Left ventricle myocardium inferior (tissue), 1 donor: ENCODE measurements around the gene CHFR. TPM values are rescaled to one million over a fixed set of nuclear protein-coding genes. Genes with fewer than 3 reads are reported as not detected.
"Not testable (repeated sequence)": the region's sequence is repeated elsewhere in the genome, so short reads cannot be mapped to it uniquely, and the experiment has no call there.

Experiments
- DNase-seq: peaks from one replicate; pipeline ENCODE4 v3.0.0-alpha.2; 2020
- H3K27ac ChIP-seq: fragments of 200-600 bp; replicated peaks from 2 replicates; pipeline ENCODE4 v1.8.0; 2021
- H3K27me3 ChIP-seq: fragments of 200-600 bp; 2 replicates; pipeline ENCODE4 v1.8.0; 2021; ENCODE audit warnings: low read depth
- H3K36me3 ChIP-seq: fragments of 200-600 bp; 2 replicates; pipeline ENCODE4 v1.8.0; 2021
- H3K4me1 ChIP-seq: fragments of 200-600 bp; 2 replicates; pipeline ENCODE4 v1.8.0; 2021
- H3K4me3 ChIP-seq: fragments of 200-600 bp; 2 replicates; pipeline ENCODE4 v1.8.0; 2021; ENCODE audit warnings: mild to moderate bottlenecking, moderate library complexity
- H3K9me3 ChIP-seq: fragments of 200-600 bp; replicated peaks from 2 replicates; pipeline ENCODE4 v1.8.0; 2021
- intact Hi-C: fragments of 100-400 bp; cut with micrococcal nuclease; formaldehyde crosslinking; loops from one replicate; pipeline ENCODE4 v1.11.0; 2022
- long read RNA-seq: library from polyadenylated mRNA; unstranded; transcript quantifications from one replicate; pipeline ENCODE4 v2.0.0, GENCODE V29; 2021
- total RNA-seq: library from RNA; stranded (reverse); fragmentation: NEBNext Ultra II Directional; extraction: Animal tissue kit (Norgen Biotek cat#: 25700); gene quantifications from one replicate; pipeline ENCODE4 v1.2.1, GENCODE V29; 2021
- TF ChIP-seq, protein P1 (sequence below): fragments of 200-600 bp; IDR thresholded peaks from 2 replicates; pipeline ENCODE4 v1.8.0; 2021; ENCODE audit warnings: antibody characterized with exemption, mild to moderate bottlenecking, borderline replicate concordance
- donor health status: DM: no; HTN: yes; CAD: no; lungs with severe emphysema.

Gene CHFR
- total RNA-seq, result 14.4 TPM
- long read RNA-seq, transcript CHFR-205 (18 exons, 3,250 nt), result major isoform, 6 of 49 reads
- long read RNA-seq, partial matches to known transcripts, result 9 of 49 reads
- long read RNA-seq, other reads (novel, unspliced or antisense), result 33 of 49 reads

DNA sequence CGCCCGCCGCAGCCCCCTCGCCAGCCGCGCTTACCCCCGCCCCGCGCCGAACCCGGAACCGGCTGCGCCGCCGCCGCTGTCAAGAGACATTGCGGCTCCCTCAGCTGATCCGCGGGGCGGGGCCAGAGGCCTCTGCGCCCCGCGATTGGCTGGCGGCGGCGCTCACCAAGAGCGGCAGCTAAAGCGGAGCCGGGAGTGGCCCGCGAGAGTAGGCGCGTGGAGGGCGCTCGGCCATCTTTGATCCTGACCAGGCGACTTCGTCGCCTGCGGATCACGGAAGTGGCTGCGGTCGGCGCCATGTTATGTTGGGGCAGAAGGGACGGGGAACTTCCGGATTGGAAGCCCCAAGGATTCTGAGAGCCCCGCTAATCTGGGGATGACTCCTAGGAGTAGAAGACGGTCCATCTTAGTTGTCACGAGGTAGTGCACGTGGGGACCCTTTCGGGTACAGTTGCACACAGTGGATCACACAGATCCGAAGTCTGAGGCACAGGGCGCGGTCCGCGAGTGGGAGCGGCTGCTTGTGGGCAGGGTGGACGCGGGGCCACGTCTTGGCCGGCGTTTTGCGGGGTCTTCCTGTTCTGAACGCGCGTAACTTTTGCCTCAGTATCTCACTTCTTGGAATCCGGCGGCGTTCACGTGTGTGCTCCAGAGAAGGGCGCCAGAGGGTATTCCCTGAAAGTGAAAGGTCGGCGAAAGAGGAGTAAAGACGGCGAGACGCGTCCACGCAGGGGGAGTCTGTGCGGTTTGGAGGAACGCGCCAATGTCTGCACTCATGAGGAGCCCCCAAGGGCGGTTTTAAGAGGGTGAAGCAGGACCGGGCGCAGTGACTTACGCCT is at the start of gene CHFR:
CHFR (minus strand) TSS at position 93 of the 839 bp plus-strand sequence. CDS start 277 bp downstream, outside the sequence.
- TF ChIP-seq, protein P1, sequence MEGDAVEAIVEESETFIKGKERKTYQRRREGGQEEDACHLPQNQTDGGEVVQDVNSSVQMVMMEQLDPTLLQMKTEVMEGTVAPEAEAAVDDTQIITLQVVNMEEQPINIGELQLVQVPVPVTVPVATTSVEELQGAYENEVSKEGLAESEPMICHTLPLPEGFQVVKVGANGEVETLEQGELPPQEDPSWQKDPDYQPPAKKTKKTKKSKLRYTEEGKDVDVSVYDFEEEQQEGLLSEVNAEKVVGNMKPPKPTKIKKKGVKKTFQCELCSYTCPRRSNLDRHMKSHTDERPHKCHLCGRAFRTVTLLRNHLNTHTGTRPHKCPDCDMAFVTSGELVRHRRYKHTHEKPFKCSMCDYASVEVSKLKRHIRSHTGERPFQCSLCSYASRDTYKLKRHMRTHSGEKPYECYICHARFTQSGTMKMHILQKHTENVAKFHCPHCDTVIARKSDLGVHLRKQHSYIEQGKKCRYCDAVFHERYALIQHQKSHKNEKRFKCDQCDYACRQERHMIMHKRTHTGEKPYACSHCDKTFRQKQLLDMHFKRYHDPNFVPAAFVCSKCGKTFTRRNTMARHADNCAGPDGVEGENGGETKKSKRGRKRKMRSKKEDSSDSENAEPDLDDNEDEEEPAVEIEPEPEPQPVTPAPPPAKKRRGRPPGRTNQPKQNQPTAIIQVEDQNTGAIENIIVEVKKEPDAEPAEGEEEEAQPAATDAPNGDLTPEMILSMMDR, result no peak
- H3K4me1 ChIP-seq, result peaks cover 18% of the 10 kb centered on the region
- peak within 1 kb of the TSS; percentile 99 for H3K27ac ChIP-seq
- no peaks in the 10 kb centered on the region for H3K9me3 ChIP-seq
- intact Hi-C loops, result no loop called here
- H3K36me3 ChIP-seq, result peaks cover 22% of the 10 kb centered on the region
- peak within 1 kb of the TSS; percentile 91 for H3K4me3 ChIP-seq
- peak; percentile 97 for DNase-seq
- no peaks in the 10 kb centered on the region for H3K27me3 ChIP-seq

- DNase-seq, H3K27me3 ChIP-seq, H3K4me1 ChIP-seq, H3K27ac ChIP-seq, intact Hi-C loops, H3K4me3 ChIP-seq: not testable (repeated sequence)
- H3K36me3 ChIP-seq, result peaks cover 60% of the 10 kb centered on the region
- peaks cover 89% of the 10 kb centered on the region for H3K9me3 ChIP-seq
Observed at GRCh38 chr12:132936921-132937320, 49.5 kb upstream of the CHFR start.

DNA sequence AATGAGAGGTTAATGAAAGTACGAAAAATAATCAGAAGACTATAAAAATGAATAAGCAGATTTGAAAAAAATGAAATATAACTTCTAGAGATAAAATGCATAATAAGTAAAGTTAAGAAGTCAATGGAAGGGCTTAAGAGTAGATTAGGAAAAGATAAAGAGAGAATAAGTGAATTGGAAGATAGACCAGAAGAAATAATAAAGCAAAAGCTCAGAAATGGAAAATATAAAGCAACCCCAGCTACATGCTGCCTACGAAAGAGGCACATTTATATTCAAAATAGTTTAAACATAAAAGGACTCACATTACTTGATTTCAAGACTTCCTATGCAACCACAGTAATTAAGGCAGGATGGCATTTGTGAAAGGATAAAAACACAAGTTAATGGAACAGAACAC is 48.8 kb upstream of the CHFR start:
- no peak for DNase-seq
- no peak overlapping the region for H3K4me3 ChIP-seq
- intact Hi-C loops, result no loop called here
- peaks cover 60% of the 10 kb centered on the region for H3K36me3 ChIP-seq
- TF ChIP-seq, protein P1, result no peak
- H3K27ac ChIP-seq, result no peak overlapping the region
- H3K4me1 ChIP-seq, result no peaks in the 10 kb centered on the region
- peaks cover 89% of the 10 kb centered on the region for H3K9me3 ChIP-seq
- no peaks in the 10 kb centered on the region for H3K27me3 ChIP-seq

- no peak for DNase-seq
- Histone ChIP-seq H3K27me3 (no peaks in the 10 kb centered on the region), H3K4me1 (no peaks in the 10 kb centered on the region), H3K36me3 (peaks cover 100% of the 10 kb centered on the region), H3K4me3 (no peak overlapping the region), H3K9me3 (peaks cover 100% of the 10 kb centered on the region), H3K27ac (no peak overlapping the region)
- TF ChIP-seq, protein P1, result no peak
- intact Hi-C loops, result no loop called here
Observed at GRCh38 chr12:132926415-132926833, 39.0 kb upstream of the CHFR start.

GRCh38 chr12:132925597-132926414 is 38.4 kb upstream of the CHFR start:
- peaks cover 100% of the 10 kb centered on the region for H3K36me3 ChIP-seq
- intact Hi-C loops, result no loop called here
- H3K27me3 ChIP-seq, result no peaks in the 10 kb centered on the region
- H3K4me1 ChIP-seq, result no peaks in the 10 kb centered on the region
- no peak overlapping the region for H3K27ac ChIP-seq
- no peak for DNase-seq
- H3K4me3 ChIP-seq, result no peak overlapping the region
- H3K9me3 ChIP-seq, result peaks cover 100% of the 10 kb centered on the region
- TF ChIP-seq, protein P1, result no peak
